ENCODE measurements around the gene ADK.
"Not testable (repeated sequence)": the region's sequence is repeated elsewhere in the genome, so short reads cannot be mapped to it uniquely, and the experiment has no call there.

ADK gene

GRCh38 chr10:74500816-74501215 is 349.8 kb downstream of the ADK start:
- peak; percentile 24 for DNase-seq

- DNase-seq = peak; percentile 87
These were observed 352.1 kb downstream of the ADK start for GRCh38 chr10:74502963-74503608.

- peak; percentile 68 for DNase-seq
These were observed 356.9 kb downstream of the ADK start for GRCh38 chr10:74507951-74508350.

GRCh38 chr10:74510594-74510993 is 359.6 kb downstream of the ADK start:
- DNase-seq = no peak

GRCh38 chr10:74511051-74511450 is 360.0 kb downstream of the ADK start:
- DNase-seq = no peak

GRCh38 chr10:74514322-74514721 is 363.3 kb downstream of the ADK start:
- no peak for DNase-seq

- no peak for DNase-seq
These were observed 367.0 kb downstream of the ADK start for GRCh38 chr10:74518061-74518460.

- DNase-seq = no peak
These were observed 370.5 kb downstream of the ADK start for GRCh38 chr10:74521526-74521925.

- no peak for DNase-seq
These were observed 372.2 kb downstream of the ADK start for GRCh38 chr10:74523199-74523598.

- DNase-seq = no peak
These were observed 374.9 kb downstream of the ADK start for GRCh38 chr10:74525885-74526284.

GRCh38 chr10:74527611-74528010 is 376.6 kb downstream of the ADK start:
- DNase-seq = not testable (repeated sequence)

- no peak for DNase-seq
These were observed 378.2 kb downstream of the ADK start for GRCh38 chr10:74529205-74529604.

GRCh38 chr10:74530981-74531380 is 380.0 kb downstream of the ADK start:
- DNase-seq = peak; percentile 47

GRCh38 chr10:74539317-74539716 is 388.3 kb downstream of the ADK start:
- DNase-seq = no peak

- DNase-seq = no peak
These were observed 390.4 kb downstream of the ADK start for GRCh38 chr10:74541375-74541774.

- peak; percentile 53 for DNase-seq
These were observed 391.1 kb downstream of the ADK start for GRCh38 chr10:74542077-74542476.

GRCh38 chr10:74543276-74543675 is 392.3 kb downstream of the ADK start:
- no peak for DNase-seq

GRCh38 chr10:74544106-74544505 is 393.1 kb downstream of the ADK start:
- DNase-seq = no peak

GRCh38 chr10:74548676-74549075 is 397.7 kb downstream of the ADK start:
- no peak for DNase-seq

- no peak for DNase-seq
These were observed 405.2 kb downstream of the ADK start for GRCh38 chr10:74556072-74556705.

- no peak for DNase-seq
These were observed 406.1 kb downstream of the ADK start for GRCh38 chr10:74557098-74557497.

- no peak for DNase-seq
These were observed 407.4 kb downstream of the ADK start for GRCh38 chr10:74558403-74558802.

GRCh38 chr10:74558897-74559296 is 407.9 kb downstream of the ADK start:
- DNase-seq = no peak

- not testable (repeated sequence) for DNase-seq
These were observed 417.9 kb downstream of the ADK start for GRCh38 chr10:74568896-74569295.

GRCh38 chr10:74573497-74573896 is 422.5 kb downstream of the ADK start:
- DNase-seq = not testable (repeated sequence)
